22Rv1 (cell line): ENCODE results near the gene PSMB2.

Experiments used
- H3K27ac ChIP-seq: fragments of 450-650 bp; 2 replicates; pipeline ENCODE4 v1.5.1; 2017
- ZFX ChIP-seq: fragments of 450-650 bp; IDR thresholded peaks from 2 replicates; pipeline ENCODE4 v1.6.1; 2017; ENCODE audit warnings: antibody characterized with exemption, borderline replicate concordance
- TF ChIP-seq, protein P1 (sequence below): fragments of 450-650 bp; IDR thresholded peaks from 2 replicates; pipeline ENCODE4 v1.5.1; 2017; ENCODE audit warnings: mild to moderate bottlenecking

PSMB2 gene

DNA sequence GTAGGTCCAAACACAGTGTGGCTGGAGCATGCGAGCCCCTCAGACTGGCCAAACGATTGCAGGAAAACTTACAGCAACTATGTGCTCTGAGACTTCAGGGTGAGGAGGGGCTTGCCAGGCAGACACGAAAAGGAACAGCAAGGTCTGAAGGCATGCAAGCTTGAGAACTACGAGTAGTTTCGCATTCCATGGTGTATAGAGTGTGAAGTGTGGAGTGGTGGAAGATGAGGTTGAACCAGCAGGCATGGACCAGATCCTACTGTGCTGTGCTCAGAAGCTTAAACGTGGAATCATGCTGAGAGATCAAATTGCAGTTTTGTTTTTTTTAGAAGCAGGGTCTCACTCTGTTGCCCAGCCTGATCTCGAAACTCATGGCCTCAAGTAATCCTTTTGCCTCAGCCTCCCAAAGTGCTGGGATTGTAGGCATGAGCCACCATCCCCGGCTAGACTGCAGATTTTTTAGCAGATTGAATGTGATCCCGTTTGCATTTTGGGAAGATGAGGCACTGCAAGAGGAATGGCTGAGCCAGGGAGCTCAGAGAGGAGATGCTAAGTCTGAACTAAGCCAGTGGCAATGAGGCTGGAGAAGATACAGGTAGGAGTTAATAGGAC, 73.3 kb downstream of the PSMB2 start:
- H3K27ac ChIP-seq = no peak overlapping the region
- TF ChIP-seq, protein P1, sequence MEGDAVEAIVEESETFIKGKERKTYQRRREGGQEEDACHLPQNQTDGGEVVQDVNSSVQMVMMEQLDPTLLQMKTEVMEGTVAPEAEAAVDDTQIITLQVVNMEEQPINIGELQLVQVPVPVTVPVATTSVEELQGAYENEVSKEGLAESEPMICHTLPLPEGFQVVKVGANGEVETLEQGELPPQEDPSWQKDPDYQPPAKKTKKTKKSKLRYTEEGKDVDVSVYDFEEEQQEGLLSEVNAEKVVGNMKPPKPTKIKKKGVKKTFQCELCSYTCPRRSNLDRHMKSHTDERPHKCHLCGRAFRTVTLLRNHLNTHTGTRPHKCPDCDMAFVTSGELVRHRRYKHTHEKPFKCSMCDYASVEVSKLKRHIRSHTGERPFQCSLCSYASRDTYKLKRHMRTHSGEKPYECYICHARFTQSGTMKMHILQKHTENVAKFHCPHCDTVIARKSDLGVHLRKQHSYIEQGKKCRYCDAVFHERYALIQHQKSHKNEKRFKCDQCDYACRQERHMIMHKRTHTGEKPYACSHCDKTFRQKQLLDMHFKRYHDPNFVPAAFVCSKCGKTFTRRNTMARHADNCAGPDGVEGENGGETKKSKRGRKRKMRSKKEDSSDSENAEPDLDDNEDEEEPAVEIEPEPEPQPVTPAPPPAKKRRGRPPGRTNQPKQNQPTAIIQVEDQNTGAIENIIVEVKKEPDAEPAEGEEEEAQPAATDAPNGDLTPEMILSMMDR = no peak
- no peak for TF ChIP-seq ZFX

DNA sequence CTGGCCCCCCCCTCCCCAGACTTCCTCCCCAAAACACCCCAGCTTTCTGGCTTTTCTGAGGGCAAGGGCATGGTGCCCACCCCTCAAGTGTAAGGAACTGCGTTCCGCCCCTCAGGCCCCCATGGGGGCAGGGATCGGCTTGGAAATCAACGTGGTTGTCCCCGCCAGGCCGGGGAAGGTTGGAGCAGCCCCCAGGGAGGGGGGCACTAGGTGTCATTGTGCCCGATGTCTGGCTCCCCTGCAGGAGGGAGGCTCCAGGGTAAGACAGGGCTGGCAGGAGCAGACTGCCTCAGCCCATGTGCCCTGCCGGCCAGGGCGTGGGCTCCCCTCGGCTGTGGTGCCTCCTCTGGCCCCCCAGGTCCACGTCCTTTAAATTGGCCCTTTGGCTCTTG, 75.6 kb downstream of the PSMB2 start:
- no peak for TF ChIP-seq ZFX
- TF ChIP-seq, protein P1 = no peak
- no peak overlapping the region for H3K27ac ChIP-seq

DNA sequence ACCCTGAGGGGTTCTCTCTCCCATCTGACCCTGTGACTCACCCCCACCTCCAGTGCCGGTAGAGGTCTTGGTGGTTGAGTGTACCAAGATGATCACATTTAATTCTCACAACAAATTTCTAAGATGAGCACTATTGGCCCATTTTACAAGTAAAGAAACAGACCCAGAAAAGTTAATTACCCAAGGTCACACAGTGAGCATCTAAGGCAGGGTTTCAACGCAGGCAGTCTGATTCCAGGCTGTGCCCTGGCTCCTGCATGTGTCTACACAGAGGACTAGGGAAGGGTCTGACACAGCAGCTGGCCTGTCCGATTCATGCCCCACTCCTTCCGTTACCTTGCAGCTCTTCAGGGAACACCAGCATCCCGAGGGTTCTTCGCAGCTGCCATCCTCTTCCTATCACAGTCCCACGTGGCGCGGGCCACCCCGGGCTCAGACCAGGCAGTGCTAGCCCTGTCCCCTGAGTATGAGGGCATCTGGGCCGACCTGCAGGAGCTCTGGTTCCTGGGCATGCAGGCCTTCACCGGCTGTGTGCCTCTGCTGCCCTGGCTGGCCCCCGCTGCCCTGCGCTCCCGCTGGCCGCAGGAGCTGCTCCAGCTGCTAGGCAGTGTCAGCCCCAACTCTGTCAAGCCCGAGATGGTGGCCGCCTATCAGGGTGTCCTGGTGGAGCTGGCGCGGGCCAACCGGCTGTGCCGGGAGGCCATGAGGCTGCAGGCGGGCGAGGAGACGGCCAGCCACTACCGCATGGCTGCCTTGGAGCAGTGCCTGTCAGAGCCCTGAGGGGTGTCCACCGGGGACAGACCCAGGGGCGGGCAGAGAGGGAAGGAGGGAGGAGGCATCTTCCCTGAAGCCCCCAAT, 76.2 kb downstream of the PSMB2 start:
- TF ChIP-seq, protein P1 = peak; percentile 25
- no peak for TF ChIP-seq ZFX
- H3K27ac ChIP-seq = no peak overlapping the region

DNA sequence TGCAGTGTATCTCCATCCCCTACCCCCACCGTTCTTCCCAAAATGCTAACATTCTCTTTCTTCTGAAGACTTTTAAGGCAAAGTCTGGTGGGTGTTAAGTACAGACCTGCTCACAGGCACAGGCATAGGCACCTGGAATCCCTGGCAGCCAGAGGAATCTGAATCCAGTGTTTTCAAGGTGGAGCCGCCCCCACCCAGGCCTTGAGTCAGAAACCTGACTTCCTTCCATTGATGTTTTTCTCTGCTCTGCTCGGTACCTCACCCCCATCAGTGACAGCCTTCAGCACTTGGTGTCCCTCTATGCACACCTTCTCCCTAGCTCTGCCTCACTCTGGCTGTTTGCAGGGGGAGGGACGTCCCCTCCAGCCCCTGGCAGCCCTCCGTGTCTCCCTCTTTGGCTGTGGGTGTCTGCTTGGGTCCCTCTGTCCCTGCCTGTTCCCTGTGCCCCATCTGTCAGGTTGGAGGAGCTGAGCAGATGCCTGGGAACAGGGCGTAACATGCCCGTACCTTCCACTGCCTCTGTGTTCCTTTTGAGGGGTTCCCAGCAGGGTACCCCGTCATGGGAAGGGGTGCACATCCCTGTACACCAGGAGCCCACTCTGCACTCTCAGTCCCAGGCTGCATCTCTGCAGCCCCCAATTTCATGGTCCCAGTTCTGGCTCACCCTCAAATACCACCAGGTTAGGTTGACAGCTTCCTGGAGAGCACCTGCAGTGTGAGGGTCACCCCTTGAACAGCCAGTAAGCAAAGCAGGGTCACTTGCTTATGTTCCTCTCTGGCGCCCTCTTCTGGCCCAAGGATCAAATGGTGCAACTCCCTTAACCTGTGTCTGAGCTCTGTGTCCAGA, 77.1 kb downstream of the PSMB2 start:
- TF ChIP-seq, protein P1 = peak; percentile 89
- no peak for TF ChIP-seq ZFX
- H3K27ac ChIP-seq = no peak overlapping the region

DNA sequence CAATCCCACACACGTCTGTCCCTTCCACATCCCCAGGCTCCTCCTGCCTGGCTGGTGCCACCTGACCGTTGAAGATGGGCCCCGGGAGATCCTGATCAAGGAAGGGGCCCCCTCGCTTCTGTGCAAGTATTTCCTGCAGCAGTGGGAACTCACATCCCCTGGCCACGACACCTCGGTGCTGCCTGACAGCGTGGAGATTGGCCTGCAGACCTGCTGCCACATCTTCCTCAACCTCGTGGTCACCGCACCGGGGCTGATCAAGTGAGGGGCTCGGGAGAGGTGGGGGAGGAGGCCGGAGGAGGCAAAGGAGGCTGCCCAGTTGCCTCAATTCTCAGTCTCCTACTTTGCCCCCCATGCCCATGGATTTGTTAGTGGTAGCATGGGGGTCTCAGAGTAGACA, 78.2 kb downstream of the PSMB2 start:
- no peak overlapping the region for H3K27ac ChIP-seq
- TF ChIP-seq, protein P1 = no peak
- TF ChIP-seq ZFX = no peak

DNA sequence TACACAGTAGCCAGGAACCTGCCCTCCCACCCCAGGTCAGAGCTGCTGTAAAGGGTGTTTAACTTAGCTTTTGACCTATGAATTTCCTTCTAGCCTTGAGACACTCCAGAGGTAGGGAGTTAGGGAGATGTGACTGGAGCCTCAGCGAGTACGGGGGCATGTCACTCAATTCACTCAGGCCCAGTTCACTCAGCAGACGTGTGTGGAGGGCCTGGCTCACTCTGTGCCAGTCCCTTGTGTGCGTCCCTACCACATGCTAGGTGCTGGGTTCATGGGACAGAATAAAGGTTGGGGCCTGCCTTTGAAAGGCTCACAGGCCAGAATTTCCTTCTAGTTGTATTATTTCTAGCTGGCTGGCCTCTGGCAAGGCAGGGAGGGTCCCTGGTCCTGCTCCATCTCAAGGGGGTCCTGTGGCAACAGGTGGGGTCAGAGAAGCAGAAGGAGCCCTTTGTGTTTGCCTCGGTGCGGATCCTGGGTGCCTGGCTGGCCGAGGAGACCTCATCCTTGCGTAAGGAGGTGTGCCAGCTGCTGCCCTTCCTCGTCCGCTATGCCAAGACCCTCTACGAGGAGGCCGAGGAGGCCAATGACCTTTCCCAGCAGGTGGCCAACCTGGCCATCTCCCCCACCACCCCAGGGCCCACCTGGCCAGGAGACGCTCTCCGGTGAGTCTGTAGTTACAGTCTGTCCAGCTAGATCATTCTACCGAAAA, 79.2 kb downstream of the PSMB2 start:
- TF ChIP-seq ZFX = no peak
- TF ChIP-seq, protein P1 = no peak
- H3K27ac ChIP-seq = no peak overlapping the region
